Measurements from ENCODE around the gene HSD3B2. TPM values are rescaled to one million over a fixed set of nuclear protein-coding genes. Genes with fewer than 3 reads are reported as not detected.

The HSD3B2 gene
- polyA plus RNA-seq, 1 donor (not counting 4 experiments of a cell fraction or from before 2014, with no cell fraction given), result not detected

DNA sequence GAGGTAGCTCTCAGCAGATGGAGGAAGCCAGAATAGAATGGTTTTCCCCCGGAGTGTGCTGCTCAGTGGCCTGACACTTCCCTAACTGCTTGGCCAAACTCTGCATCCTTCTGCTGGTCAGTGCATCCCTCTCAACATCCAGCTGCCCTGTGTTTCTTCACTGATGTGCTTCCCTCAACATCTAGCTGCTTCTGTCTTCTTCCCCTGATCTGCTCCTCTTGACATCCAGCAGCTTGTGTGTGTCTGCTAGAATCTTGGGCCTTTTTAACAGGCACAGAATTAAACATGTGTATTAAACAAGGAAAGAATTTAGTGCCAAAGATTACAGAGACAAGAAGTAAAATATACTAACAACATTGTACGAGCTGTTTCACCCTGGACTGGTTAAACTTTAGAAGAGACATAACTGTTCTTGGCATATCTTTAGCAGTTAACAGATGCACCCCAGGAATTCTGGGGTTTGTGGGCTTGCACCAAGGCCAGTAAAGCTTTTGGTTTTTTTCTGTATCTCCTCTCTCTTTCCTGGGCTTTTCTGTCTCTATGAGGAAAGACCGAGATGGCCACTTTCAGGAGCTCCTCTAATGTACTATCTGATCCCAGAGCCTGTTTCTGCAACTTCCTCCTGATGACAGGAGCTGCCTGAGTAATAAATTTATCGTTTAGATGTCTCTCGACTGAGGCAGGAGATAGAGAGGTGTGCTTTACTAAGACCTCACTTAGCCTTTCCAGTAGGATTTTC, 57.3 kb downstream of the HSD3B2 start:
- H3K9me3 ChIP-seq (ENCODE audit: control insufficient read depth, low read depth, low read length), result no peaks in the 10 kb centered on the region
- FAIRE-seq (no peak), DNase-seq (ENCODE audit: low read depth, low spot score) (no peak)
- H3K4me1 ChIP-seq (ENCODE audit: control insufficient read depth, extremely low read depth, insufficient read depth, low read length), result peaks cover 6% of the 10 kb centered on the region
- no peak overlapping the region for H3K4me3 ChIP-seq (ENCODE audit: control insufficient read depth in 2 of 3, extremely low read depth in 1 of 3, insufficient read depth in 2 of 3, low read depth in 1 of 3, low read length in 3 of 3)
- H3K36me3 ChIP-seq (ENCODE audit: control insufficient read depth in 2 of 2, extremely low read depth in 1 of 2, insufficient read depth in 2 of 2, low read length in 2 of 2), result no peaks in the 10 kb centered on the region
- H4K20me1 ChIP-seq (ENCODE audit: control insufficient read depth, extremely low read depth, insufficient read depth, low read length), result no peaks in the 10 kb centered on the region
- H2AFZ ChIP-seq (ENCODE audit: control insufficient read depth, low read length), result no peak overlapping the region
- H3K27ac ChIP-seq (ENCODE audit: control insufficient read depth, insufficient read depth, low read length), result no peak overlapping the region
- no peaks in the 10 kb centered on the region for H3K79me2 ChIP-seq (ENCODE audit: control insufficient read depth, insufficient read depth, low read length)
- peaks cover 3% of the 10 kb centered on the region for H3K27me3 ChIP-seq (ENCODE audit: control insufficient read depth, extremely low read depth, insufficient read depth, low read length)
- no peak overlapping the region for H3K4me2 ChIP-seq (ENCODE audit: control insufficient read depth, extremely low read depth, insufficient read depth, low read depth, low read length)
- dilution Hi-C loops (cut with MboI; ENCODE audit: extremely low pct_ligation_motif_present, low sequenced_read_pairs), result no loop called here
- H3K9ac ChIP-seq (ENCODE audit: control insufficient read depth, extremely low read depth, insufficient read depth, low read length), result no peak overlapping the region
- no peaks in the 10 kb centered on the region for H3K9me1 ChIP-seq (ENCODE audit: control insufficient read depth, extremely low read depth, insufficient read depth, low read length)
- TF ChIP-seq, protein P1, sequence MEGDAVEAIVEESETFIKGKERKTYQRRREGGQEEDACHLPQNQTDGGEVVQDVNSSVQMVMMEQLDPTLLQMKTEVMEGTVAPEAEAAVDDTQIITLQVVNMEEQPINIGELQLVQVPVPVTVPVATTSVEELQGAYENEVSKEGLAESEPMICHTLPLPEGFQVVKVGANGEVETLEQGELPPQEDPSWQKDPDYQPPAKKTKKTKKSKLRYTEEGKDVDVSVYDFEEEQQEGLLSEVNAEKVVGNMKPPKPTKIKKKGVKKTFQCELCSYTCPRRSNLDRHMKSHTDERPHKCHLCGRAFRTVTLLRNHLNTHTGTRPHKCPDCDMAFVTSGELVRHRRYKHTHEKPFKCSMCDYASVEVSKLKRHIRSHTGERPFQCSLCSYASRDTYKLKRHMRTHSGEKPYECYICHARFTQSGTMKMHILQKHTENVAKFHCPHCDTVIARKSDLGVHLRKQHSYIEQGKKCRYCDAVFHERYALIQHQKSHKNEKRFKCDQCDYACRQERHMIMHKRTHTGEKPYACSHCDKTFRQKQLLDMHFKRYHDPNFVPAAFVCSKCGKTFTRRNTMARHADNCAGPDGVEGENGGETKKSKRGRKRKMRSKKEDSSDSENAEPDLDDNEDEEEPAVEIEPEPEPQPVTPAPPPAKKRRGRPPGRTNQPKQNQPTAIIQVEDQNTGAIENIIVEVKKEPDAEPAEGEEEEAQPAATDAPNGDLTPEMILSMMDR (optimal IDR thresholded peaks at IDR 0.05 in 1 of 3, IDR thresholded peaks at IDR 0.05 in 1 of 3, conservative IDR thresholded peaks at IDR 0.05 in 1 of 3; ENCODE audit: extremely low read depth in 1 of 3, insufficient read depth in 2 of 3, low read length in 3 of 3), result no peak
- no peak for TF ChIP-seq EZH2 (IDR thresholded peaks at IDR 0.05; ENCODE audit: low read length)

Other genes with a start within 250 kb of the HSD3B2 start
- not detected in 3 replicates for gene HAO2, start 46.4 kb upstream of the HSD3B2 start, polyA plus RNA-seq
- 0.34 to 0.50 TPM (median 0.48 TPM) in 3 replicates for gene HSD3B1, start 92.1 kb downstream of the HSD3B2 start, polyA plus RNA-seq
- 3.3 to 4.7 TPM (median 4.0 TPM) in 3 replicates for gene ZNF697, start 233.1 kb downstream of the HSD3B2 start, polyA plus RNA-seq

Data from keratinocyte (primary cell).